AG09319 (cell line): ENCODE measurements around the gene HYAL1.
A peak's percentile ranks its signal among the peaks of the same experiment; 100 is the strongest.

Experiments used
- DNase-seq: peaks from one replicate; pipeline ENCODE4 v3.0.0-alpha.2; 2010; ENCODE audit warnings: low read depth; ENCODE audit errors: extremely low read depth
- TF ChIP-seq, protein P1 (sequence below): IDR thresholded peaks from 2 replicates; pipeline ENCODE4 v1.5.1; 2011; ENCODE audit warnings: low read depth, mild to moderate bottlenecking, inconsistent platforms, low read length, moderate library complexity

Gene HYAL1

DNA sequence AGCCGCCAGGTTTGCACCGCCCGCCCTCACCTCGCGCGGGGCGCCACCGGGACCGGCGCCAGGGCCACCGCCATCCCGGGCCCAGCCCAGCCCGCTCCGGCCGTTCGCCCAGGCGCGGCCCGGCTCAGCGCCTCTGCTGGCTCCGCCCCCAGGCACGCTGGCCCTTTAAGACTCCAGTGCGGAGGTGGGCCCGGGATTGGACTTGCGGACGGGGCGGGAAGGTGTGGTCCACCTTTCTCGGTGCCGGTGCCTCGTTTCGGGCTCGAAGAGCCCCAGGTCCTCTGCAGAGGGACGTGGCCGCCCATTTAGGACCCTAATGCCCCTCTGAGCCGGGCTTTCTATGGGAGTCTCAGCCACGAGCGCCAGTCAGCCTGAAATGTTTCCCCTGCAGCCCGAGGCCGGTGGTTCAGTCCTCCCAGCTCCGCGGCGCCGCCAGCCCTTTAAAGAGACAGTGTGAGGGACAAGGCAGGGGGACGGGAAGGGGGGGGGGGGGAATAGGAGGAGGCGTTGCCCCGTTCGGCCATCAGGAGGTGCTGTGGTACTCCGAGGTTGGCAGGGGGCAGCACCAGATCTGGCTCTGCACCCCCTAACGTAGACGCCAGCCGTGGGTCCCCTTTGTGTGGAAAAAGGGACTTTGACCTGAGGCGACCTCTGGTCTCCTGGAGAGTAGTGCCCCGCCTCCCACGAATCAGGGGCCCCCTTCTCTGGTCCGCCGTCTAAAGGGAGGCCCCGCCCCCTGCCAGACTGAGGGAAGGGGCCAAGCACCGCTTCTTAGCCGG lies 18.2 kb upstream of the HYAL1 start:
- TF ChIP-seq, protein P1, sequence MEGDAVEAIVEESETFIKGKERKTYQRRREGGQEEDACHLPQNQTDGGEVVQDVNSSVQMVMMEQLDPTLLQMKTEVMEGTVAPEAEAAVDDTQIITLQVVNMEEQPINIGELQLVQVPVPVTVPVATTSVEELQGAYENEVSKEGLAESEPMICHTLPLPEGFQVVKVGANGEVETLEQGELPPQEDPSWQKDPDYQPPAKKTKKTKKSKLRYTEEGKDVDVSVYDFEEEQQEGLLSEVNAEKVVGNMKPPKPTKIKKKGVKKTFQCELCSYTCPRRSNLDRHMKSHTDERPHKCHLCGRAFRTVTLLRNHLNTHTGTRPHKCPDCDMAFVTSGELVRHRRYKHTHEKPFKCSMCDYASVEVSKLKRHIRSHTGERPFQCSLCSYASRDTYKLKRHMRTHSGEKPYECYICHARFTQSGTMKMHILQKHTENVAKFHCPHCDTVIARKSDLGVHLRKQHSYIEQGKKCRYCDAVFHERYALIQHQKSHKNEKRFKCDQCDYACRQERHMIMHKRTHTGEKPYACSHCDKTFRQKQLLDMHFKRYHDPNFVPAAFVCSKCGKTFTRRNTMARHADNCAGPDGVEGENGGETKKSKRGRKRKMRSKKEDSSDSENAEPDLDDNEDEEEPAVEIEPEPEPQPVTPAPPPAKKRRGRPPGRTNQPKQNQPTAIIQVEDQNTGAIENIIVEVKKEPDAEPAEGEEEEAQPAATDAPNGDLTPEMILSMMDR = peak; percentile 32
- DNase-seq = peak; percentile 68

DNA sequence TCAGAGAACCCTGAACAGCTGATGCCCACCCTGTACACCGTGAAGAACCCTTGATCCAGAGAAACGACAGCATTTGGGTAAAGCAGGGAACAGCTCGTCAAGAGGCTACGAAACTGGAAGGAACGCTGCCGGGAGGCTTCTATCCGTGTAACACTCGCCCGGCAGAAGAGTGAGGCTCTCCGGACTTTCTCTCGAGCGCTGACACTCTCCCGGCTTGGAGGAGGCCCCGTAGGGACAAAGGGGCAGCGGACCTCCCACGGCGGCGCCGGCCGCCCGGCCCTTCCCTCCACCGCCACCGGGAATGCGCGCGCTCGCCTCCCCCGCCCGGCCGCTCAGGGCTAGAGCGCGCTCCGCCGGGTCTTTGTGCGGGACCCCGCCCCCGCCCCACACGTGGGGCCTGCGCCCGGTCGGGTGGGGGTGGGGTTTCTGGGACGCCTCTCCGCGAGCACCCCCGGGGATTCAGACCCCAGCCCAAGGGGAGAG lies 17.5 kb upstream of the HYAL1 start:
- no peak for DNase-seq
- TF ChIP-seq, protein P1 = no peak

DNA sequence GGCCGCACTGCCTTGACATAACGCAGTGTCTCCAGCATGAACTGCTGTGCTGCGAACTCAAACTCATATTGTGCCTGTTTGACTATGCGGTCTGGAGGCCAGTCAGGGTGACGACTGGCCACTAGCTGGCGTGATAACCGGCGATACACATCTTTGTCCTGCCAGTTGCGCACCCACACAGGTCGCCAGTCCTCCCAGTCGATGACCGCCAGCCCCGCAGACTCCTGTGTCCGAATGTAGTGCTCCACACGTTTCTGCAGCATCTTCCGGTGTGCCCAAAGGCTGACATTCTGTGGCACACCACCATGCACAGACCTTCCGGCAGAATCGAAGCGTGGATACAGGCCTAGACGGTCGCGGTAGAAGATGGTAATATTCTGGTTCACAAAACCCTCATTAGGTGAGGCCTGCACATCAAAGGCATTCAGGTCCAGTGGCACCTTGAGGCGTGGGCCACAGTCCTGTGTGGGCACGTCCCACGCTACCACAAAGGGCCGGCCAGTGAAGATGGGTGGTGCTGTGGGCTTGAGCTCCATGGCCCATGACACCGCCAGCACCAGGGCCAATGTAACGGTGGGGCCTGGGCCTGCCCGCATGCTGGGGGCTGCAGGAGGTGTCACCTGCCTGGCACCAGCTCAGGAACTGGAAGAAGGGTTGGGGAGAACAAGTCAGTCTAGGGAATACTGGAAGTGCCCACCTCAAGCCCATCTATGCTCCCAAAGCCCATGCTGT lies 16.7 kb upstream of the HYAL1 start:
- DNase-seq = no peak
- TF ChIP-seq, protein P1 = no peak

DNA sequence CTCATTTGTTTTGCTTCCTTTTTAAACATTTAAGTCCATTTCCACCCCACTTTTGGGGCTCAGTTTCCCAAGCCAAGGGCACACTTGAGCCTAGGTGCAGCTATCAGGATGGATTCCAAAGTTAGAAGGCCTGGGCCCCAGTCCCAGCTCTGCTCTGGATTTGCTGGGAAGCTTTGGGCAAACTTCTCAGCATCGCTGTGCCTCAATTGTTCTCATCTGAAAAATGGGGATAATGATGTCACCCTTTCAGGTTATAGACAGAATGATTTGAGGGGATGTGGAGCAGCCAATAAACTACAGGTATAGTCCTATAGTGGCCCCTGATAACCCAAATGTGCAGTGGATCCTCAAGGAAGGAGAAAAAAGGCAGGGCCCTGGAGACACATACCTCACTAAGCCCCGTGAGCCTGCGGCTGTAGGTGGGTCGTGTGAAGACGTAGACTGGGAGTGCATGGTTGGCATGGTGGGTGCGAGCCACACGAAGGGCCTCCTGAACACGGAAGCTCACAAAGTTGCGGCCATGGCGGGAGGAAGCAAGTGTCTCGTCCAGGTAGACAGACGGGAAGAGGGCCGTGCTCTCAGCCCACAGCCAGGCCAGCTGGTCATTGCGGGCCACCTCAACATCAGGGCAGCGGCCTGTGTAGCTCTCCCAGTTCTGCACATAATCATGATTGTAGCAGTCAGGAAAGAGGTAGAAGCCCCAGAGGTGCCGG lies 16.0 kb upstream of the HYAL1 start:
- DNase-seq = no peak

DNA sequence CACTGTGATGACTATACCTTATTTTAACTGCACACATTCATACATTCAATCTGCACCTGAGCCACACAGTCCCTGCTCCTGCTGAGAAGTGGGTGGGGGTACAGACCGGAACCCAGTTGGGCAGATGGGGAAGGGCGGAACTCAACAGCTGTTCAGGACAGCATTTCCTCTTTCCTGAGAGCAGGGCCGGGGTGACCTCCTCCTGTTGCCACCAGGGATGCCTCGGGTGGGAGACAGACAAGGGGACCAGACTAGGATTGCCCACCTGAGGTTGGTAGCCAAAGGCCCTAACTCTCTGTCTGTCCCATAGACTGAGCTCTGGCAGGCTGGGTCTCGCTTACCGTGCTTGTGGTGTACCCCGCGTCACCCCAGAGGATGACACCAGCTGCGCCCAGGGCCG lies 15.2 kb upstream of the HYAL1 start:
- DNase-seq = no peak

More for the DNA sequence above, 16.0 kb upstream of the HYAL1 start:
- TF ChIP-seq, protein P1 = no peak

DNA sequence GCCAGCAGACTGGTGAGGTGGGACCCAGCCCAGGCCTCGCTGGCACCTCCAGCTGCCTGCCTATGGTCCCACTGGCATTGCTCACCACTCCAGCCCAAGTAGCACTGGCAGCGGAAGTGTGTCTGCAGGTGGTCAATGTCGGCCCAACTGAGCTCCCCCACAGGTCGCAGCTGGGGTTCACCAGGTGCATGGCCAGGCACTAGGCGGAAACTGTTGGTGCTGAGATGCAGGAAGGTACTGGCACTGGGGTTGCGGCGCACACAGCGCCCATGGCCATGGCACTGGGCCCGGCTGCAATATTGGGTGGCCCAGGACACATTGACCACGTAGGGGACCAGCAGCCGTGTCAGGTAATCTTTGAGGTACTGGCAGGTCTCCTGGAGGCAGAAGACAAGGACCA lies 14.8 kb upstream of the HYAL1 start:
- DNase-seq = no peak
- TF ChIP-seq, protein P1 = no peak

More for the DNA sequence above, 15.2 kb upstream of the HYAL1 start:
- TF ChIP-seq, protein P1 = no peak
